Measurements from ENCODE around the gene RBM19. TPM values are rescaled to one million over a fixed set of nuclear protein-coding genes. Genes with fewer than 3 reads are reported as not detected.

Gene RBM19
- total RNA-seq, 2 donors from 2014 or later: 38.6 to 43.1 TPM

DNA sequence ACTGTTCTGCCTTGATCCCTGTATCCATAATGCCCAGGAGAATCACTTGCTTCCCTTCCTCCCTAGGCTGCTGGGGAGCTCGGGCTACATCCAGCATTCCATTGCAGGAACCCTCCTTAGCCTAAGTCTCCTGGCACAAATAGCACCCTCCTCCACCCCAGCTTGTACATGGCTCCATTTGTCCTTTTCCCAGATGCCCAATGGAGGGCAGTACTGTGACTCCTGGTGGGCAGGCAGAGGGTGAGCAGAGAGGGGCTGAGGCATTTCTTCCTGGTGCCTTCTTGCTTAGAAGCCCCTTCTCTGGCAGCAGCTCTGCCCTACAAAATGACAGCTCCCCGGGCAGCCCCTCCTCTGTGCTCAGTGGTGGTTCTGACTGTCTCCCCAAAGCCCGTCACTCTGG, 86.5 kb downstream of the RBM19 start:
- TF ChIP-seq, protein P1, sequence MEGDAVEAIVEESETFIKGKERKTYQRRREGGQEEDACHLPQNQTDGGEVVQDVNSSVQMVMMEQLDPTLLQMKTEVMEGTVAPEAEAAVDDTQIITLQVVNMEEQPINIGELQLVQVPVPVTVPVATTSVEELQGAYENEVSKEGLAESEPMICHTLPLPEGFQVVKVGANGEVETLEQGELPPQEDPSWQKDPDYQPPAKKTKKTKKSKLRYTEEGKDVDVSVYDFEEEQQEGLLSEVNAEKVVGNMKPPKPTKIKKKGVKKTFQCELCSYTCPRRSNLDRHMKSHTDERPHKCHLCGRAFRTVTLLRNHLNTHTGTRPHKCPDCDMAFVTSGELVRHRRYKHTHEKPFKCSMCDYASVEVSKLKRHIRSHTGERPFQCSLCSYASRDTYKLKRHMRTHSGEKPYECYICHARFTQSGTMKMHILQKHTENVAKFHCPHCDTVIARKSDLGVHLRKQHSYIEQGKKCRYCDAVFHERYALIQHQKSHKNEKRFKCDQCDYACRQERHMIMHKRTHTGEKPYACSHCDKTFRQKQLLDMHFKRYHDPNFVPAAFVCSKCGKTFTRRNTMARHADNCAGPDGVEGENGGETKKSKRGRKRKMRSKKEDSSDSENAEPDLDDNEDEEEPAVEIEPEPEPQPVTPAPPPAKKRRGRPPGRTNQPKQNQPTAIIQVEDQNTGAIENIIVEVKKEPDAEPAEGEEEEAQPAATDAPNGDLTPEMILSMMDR (conservative IDR thresholded peaks at IDR 0.05): peak; percentile 36
- H3K27ac ChIP-seq (ENCODE audit: low read depth, low read length): no peak overlapping the region
- H3K27me3 ChIP-seq (ENCODE audit: control insufficient read depth, insufficient read depth, low read length, poor library complexity, severe bottlenecking): no peaks in the 10 kb centered on the region
- H3K36me3 Mint-ChIP-seq (ENCODE audit: low read depth): peaks cover 27% of the 10 kb centered on the region
- peaks cover 8% of the 10 kb centered on the region for H3K9me3 ChIP-seq (ENCODE audit: control insufficient read depth, low read length)
- H3K9me3 Mint-ChIP-seq: peaks cover 13% of the 10 kb centered on the region
- DNase-seq: no peak
- H3K4me1 Mint-ChIP-seq: peaks cover 24% of the 10 kb centered on the region
- H3K27me3 Mint-ChIP-seq (ENCODE audit: insufficient read depth): no peaks in the 10 kb centered on the region
- H3K27ac Mint-ChIP-seq: no peak overlapping the region
- no peaks in the 10 kb centered on the region for H3K4me1 ChIP-seq (ENCODE audit: control insufficient read depth, insufficient read depth, low read length)
- H3K9ac ChIP-seq (ENCODE audit: extremely low read depth, low read length, poor library complexity, severe bottlenecking): no peak overlapping the region
- H3K4me3 ChIP-seq (ENCODE audit: low read length): no peak overlapping the region
- H3K36me3 ChIP-seq (ENCODE audit: control insufficient read depth, insufficient read depth, low read length): peaks cover 10% of the 10 kb centered on the region
- no peak overlapping the region for H3K4me3 Mint-ChIP-seq
- 75 to 93% methylated on average over 1 to 3 of the region's 3 CpGs for WGBS, 2 experiments (ENCODE audit: insufficient coverage in 1 of 2, insufficient read length in 1 of 2)

DNA sequence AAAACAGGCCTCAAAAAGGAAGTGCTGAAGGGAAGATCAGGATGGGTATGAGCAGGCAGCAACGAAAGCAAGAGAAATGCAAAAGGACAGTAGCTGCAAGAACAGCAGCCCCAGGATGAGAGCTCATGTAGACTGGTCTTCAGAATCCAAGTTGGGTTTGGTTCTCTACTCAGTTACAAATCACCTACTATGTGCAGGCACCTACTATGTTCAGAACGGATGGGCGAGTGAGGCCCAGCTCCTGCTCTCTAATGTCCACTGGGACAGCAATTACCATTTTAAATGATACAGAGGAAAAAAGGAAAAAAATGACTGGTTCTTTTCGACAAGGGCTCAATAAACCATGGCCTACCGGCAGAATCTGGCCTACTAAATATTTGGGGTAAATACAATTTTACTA, 88.5 kb downstream of the RBM19 start:
- Histone ChIP-seq H3K9me3 (ENCODE audit: control insufficient read depth, low read length) (no peaks in the 10 kb centered on the region), H3K4me1 (ENCODE audit: control insufficient read depth, insufficient read depth, low read length) (no peaks in the 10 kb centered on the region), H3K9ac (ENCODE audit: extremely low read depth, low read length, poor library complexity, severe bottlenecking) (no peak overlapping the region), H3K27ac (ENCODE audit: low read depth, low read length) (no peak overlapping the region), H3K27me3 (ENCODE audit: control insufficient read depth, insufficient read depth, low read length, poor library complexity, severe bottlenecking) (no peaks in the 10 kb centered on the region), H3K36me3 (ENCODE audit: control insufficient read depth, insufficient read depth, low read length) (peaks cover 10% of the 10 kb centered on the region), H3K4me3 (ENCODE audit: low read length) (no peak overlapping the region)
- H3K4me3 Mint-ChIP-seq: no peak overlapping the region
- H3K4me1 Mint-ChIP-seq: peaks cover 30% of the 10 kb centered on the region
- no peaks in the 10 kb centered on the region for H3K27me3 Mint-ChIP-seq (ENCODE audit: insufficient read depth)
- peaks cover 18% of the 10 kb centered on the region for H3K36me3 Mint-ChIP-seq (ENCODE audit: low read depth)
- TF ChIP-seq, protein P1 (conservative IDR thresholded peaks at IDR 0.05): no peak
- no peak overlapping the region for H3K27ac Mint-ChIP-seq
- DNase-seq: no peak
- peaks cover 2% of the 10 kb centered on the region for H3K9me3 Mint-ChIP-seq
- WGBS, 2 experiments (ENCODE audit: insufficient coverage in 1 of 2, insufficient read length in 1 of 2): 88 to 99% methylated on average over 4 to 5 of the region's 5 CpGs

DNA sequence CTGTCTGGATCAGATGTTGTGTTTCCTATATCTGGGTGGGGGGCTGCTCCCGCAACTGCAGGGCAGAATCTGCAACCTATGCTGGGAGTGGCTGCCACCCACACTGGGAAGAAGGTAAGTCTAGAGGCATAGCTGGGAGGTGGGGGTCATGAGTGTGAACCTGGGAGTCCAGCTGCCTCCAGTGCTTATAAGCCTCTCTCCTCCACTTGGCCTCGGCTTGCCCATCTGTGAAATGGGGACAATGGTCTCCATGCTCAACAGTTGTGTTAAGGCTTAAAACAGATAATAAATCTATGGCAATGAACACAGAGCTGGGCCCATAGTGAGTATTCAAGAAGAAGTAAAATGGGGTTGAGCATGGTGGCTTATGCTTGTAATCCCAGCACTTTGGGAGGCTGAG, 90.0 kb downstream of the RBM19 start:
- TF ChIP-seq, protein P1 (conservative IDR thresholded peaks at IDR 0.05): no peak
- Histone ChIP-seq H3K27me3 (ENCODE audit: control insufficient read depth, insufficient read depth, low read length, poor library complexity, severe bottlenecking) (no peaks in the 10 kb centered on the region), H3K4me3 (ENCODE audit: low read length) (no peak overlapping the region), H3K27ac (ENCODE audit: low read depth, low read length) (no peak overlapping the region), H3K4me1 (ENCODE audit: control insufficient read depth, insufficient read depth, low read length) (no peaks in the 10 kb centered on the region), H3K36me3 (ENCODE audit: control insufficient read depth, insufficient read depth, low read length) (peaks cover 10% of the 10 kb centered on the region), H3K9me3 (ENCODE audit: control insufficient read depth, low read length) (peaks cover 5% of the 10 kb centered on the region), H3K9ac (ENCODE audit: extremely low read depth, low read length, poor library complexity, severe bottlenecking) (no peak overlapping the region)
- Mint-ChIP-seq H3K4me1 (peaks cover 22% of the 10 kb centered on the region), H3K4me3 (no peak overlapping the region), H3K27me3 (ENCODE audit: insufficient read depth) (no peaks in the 10 kb centered on the region), H3K9me3 (peaks cover 9% of the 10 kb centered on the region), H3K36me3 (ENCODE audit: low read depth) (peaks cover 22% of the 10 kb centered on the region), H3K27ac (no peak overlapping the region)
- DNase-seq: no peak
- 98% methylated on average over 2 of the region's 2 CpGs; no CpG with 5 or more reads in 1 of the 2 experiments for WGBS, 2 experiments (ENCODE audit: insufficient coverage in 1 of 2, insufficient read length in 1 of 2)
